Epithelial cell of prostate (primary cell): ENCODE data around the gene CORO1C.
"Not testable (repeated sequence)": the region's sequence is repeated elsewhere in the genome, so short reads cannot be mapped to it uniquely, and the experiment has no call there.

ENCODE experiments used
- DNase-seq: peaks from one replicate; pipeline ENCODE4 v3.0.0-alpha.2; 2011; ENCODE audit warnings: low read depth, low spot score
- H3K27ac ChIP-seq: fragments of 450-650 bp; 2 replicates; pipeline ENCODE4 v1.5.1; 2017; ENCODE audit warnings: mild to moderate bottlenecking

Gene CORO1C

DNA sequence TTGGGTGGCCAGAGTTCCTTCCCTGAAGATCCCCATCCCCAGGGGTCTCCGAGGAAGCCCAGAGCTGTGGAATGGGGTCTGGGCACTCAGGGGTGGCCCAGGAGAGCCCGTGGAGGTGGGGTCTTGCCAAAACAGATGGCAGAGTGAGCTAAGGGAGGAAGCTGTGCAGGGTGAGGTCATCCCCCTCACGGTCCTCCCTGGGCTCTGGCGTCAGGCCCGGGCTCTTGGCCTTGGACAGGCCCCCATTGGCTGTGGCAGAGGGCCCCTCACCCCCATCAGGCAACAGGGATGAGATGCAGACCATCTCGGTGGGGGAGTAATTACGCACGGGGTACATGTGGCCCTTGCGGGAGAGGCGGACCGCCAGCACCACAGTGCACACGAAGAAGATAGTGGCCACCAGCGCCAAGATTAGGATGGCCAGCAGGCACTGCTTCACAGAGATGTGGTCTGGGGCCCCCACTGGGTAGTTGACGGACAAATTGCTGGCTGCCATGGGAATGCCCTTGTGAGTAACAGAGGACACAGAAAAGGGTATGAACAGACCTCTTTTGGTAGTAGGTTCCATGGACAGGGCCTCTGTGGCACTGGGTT, 108.3 kb downstream of the CORO1C start:
- H3K27ac ChIP-seq = no peak overlapping the region
- DNase-seq = no peak

DNA sequence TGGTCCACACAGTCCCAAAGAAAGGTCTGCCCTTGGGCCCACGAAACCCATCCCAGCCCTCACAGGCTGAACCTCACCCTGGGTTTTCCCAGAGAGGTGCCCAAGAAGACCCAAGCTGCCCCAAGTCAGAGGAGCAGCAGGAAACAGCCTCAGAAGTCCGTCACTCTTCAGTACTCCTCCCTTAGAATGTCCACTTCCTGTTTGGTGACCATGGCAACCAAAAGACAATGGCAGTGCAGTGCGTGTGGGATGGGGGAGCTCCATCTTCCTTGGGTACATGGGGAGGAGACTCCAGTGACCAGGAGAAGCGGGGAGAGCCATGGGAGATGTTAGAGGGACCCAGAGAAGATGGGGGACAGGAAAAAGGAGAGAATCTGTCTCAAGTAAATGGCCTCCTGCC, 108.9 kb downstream of the CORO1C start:
- no peak for DNase-seq
- H3K27ac ChIP-seq = no peak overlapping the region

DNA sequence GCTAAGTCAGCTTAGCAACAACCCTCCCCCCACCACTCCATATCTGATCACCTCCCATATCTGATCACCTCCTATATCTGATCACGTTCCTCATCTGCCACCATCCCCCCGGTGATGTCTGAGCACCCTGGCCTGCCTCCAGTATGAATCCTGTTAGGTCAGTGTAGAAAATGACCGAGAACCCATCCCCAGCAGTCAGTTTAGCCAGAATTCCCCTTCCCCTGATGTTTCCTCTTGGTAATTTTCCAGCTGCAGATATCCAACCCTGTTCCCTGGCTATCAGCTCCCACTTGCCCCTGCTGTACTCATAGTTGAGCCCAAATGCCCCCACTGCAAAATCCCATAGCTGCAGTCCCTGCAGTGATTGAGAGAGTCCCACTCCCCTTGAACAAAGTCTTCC, 110.2 kb downstream of the CORO1C start:
- H3K27ac ChIP-seq = no peak overlapping the region
- DNase-seq = no peak

- DNase-seq = no peak
- H3K27ac ChIP-seq = no peak overlapping the region
These were observed 111.0 kb downstream of the CORO1C start for GRCh38 chr12:108620236-108620879.

DNA sequence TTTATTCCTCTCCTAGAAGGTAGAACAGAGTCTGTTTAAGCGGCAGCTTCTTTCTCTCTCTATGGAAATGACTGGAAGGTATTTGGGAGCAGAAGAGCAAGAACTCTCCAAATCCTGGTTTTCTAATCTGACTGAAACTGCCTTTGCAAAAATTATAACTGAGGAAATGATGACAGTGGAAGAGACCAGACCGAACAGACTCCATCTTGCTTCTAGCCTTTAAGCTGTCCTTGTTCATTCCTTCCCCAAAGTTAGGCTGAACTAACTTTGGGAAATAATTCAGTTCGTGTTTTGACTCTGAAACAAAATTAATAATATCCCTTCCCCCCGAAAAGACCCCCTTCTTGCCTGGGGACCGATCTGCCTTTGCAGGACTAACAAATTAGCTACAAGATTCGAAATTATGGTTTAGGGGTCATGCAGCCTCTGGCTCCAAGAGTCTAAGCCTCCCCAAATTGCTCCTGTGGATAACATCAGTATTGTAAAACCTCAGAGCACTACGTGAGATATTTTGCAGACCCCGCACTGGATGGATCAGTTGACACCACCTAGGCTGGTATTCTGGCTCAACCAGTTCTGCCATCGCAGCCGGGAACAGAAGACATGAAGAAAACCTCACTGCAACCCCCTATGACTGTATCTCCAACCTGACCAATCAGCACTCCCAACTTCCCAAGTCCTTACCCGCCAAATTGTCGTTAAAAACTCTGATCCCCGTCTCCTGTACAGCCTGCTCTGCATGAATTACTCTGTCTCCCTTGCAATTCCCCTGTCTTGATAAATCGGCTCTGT, 111.8 kb downstream of the CORO1C start:
- DNase-seq = no peak
- H3K27ac ChIP-seq = no peak overlapping the region

- not testable (repeated sequence) for H3K27ac ChIP-seq, DNase-seq
These were observed 112.4 kb downstream of the CORO1C start for GRCh38 chr12:108618953-108619274.

GRCh38 chr12:108618079-108618952, 113.0 kb downstream of the CORO1C start:
- no peak overlapping the region for H3K27ac ChIP-seq
- DNase-seq = peak; percentile 16

DNA sequence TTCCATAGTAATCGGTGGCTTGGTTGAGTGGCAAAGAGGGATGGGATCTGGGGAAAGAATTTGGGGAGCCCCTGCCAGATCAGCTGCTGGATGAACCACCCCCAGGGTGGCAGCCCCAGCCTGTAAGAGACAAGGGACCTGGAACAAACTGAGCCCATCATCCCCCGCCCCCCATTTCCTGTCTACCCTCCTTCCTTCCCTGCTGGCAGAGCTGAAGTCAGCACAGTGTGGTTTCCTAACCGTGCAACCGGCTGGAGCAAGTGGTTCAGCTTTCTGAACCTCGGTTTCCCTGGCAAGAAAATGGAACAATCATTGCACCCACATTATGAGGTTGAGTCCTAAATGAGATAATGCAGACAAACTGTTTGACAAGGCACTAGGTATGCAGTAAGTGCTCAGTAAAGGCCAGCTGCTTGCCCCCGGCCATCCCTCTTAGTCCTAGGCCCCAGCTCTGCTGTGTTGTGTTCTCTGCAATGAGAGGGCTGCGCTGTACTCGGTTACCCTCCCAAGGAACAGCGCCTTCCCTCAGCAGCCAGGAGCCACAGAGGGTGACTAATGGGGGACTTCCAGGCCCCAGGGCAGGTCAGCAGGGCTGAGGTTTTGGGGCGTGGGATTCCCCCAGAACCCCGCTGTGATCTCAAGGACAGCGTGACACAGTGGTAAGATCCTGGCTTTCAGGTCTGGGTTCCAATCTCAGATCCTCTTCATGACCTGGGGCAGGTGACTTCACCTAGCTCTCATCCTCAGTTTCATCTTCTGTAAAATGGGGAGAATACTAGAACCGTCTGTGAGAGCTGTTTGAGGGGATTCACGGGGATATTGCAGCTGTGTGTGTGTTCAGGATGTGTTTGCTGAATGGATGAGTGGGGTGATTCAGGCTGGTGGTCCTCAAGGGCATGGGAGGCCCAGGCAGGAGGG, 114.1 kb downstream of the CORO1C start:
- H3K27ac ChIP-seq = no peak overlapping the region
- DNase-seq = no peak

DNA sequence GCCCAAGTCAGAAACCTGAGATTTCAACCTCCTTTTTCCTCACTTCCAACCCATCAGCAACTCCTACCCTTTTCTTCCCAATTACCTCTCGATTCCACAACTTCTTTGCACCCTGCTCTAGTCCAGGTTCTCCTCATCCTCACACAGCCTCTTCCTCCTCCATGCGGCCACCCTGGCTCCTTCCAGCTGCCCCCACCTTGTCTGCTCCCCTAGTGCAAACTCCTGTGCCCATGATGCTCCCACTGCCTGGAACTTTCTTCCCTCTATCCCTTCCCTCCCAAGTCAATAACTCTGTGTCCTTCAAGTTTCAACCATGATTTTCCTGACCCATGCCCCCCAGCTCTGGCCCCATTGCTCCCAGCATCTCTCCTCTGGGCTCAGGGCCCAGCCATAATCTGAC, 115.0 kb downstream of the CORO1C start:
- DNase-seq = no peak
- H3K27ac ChIP-seq = no peak overlapping the region

DNA sequence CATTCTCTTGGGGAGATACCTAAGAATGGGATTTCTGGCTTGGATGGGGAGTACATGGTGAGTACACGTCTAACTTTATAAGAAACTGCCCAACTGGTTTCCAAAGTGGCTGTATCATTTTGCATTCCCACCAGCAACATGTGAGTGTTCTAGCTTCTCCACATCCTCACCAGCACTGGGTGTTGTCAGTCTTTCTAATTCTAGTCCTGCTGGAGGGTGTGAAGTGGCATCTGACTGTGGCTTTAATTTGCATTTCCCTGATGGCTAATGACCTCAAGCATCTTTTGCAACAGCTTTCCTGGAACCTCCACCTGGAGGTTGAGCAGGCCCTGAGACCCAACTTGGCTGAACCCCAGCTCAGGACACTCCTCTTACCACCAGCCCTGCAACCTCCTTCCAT, 115.4 kb downstream of the CORO1C start:
- no peak overlapping the region for H3K27ac ChIP-seq
- no peak for DNase-seq

DNA sequence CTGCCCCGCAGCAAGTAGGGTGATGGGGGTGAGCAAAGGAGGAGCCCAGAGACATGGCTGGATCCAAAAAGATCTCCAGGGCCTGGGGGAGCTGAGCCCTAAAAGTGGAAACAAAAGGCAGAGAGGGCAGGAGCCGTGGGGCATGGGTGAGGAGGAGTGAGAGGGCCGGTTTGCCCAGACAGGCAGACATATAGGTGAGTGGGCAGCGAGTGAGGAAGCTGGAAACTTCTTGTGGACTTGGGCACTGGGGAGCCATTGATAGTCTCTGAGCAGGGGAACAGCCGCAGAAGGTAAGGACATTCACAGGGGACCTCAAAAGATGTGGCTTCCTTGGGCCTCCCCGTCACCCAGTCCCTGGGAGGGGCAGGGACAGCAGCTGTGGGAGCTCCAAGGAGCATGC, 116.7 kb downstream of the CORO1C start:
- no peak overlapping the region for H3K27ac ChIP-seq
- no peak for DNase-seq

GRCh38 chr12:108614041-108614440, 117.3 kb downstream of the CORO1C start:
- no peak overlapping the region for H3K27ac ChIP-seq
- DNase-seq = no peak

DNA sequence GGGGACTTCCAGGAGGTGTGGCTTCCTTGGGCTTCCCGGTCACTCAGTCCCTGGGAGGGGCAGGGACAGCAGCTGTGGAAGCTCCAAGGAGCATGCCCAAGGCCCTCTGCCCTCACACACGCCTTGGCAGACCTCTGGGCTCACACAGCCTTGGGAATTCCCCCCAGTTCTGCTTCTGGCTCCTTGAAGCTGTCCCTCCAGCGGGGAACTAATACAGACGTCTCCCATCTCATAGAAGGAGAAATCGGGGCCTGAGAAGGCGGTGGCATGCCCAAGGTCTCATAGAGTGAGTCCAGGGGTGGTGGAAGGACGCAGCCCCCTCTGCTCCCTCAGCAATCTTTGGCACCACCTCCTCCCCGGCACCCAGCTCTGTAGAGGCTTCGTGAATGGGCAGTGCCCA, 117.8 kb downstream of the CORO1C start:
- no peak overlapping the region for H3K27ac ChIP-seq
- no peak for DNase-seq

DNA sequence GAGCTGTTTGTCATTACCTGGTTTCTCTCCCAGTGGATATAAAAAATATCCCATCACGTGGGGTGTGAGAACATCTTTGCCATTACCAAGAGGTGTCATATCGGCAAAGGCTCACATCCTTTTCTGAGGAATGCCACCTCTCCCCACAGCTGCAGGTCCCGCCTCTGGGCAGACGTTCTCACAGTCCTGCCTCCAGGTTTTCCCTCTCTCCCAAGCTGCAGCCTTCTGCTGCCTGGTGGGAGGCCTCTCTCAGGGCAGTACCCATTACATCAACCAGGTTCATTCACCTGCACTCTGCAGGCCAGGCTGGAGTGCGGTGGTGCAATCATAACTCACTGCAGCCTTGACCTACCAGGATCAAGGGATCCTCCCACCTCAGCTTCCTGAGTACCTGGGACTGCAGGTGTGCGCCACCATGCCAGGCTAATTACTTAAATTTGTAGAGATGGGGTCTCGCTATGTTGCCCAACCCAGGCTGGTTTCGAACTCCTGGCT, 118.5 kb downstream of the CORO1C start:
- H3K27ac ChIP-seq = no peak overlapping the region
- no peak for DNase-seq

DNA sequence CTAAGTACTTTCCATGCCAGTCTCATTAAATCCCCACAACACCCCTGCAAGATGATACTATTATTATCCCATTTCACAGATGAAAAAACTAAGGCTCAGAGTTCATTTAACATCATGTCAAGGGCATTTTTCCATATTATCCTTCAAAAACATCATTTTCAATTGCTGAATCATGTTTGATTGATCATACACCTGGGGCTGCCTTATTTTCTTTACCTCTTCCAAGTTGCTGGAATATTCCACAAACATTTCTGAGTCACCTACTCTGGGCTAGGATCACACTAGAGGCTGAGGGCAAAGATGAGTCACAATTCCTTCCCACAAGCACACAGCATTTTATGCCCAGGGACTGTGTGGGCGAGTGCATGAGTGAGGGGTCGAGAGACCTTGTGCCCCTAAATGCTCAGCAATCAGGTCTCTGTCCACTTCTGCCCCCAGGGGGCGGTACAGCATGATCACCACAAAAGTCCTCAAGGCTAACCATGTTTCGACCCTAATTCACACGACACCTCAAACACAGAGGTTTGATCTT, 119.4 kb downstream of the CORO1C start:
- no peak overlapping the region for H3K27ac ChIP-seq
- DNase-seq = peak; percentile 34

- H3K27ac ChIP-seq = no peak overlapping the region
- DNase-seq = no peak
These were observed 120.3 kb downstream of the CORO1C start for GRCh38 chr12:108610856-108611605.

- H3K27ac ChIP-seq = no peak overlapping the region
- no peak for DNase-seq
These were observed 120.9 kb downstream of the CORO1C start for GRCh38 chr12:108610336-108610815.

DNA sequence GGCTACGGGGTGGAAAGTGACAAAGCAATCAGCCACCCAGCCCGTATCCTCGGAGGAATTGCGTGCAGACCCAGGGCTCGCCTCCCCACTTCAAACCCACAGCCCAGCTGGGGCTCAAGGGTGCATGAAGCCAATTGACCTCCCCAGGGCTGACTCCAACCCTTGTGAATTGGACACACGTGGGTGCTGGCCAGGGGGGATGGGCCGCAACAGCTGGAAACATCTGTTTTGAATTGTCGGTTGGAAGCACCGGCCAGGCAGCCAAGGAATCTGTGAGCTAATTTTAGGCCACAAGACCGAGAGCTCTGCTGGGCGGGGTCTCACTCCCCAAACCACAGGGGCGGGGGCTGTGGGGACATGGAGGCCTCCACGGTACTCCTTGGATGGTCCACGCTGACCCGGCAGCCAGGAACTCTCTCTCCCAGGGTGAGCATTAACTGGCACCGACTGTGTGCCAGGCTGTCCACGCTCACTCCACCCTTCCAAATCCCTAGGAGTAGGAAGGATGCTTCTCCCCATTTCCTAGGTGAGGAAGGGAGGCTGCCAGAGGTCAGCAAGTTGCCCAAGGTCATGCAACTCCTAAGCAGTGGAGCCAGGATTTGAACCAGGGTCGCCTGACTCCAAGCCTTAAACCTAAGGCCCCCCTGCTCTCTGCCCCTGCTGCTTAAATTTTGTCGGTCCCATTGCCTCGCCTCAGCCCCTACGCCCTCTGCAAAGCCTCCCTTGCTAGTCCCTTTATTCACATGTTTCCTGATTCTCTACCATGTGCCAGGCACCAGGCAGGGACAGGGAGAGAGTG, 121.6 kb downstream of the CORO1C start:
- H3K27ac ChIP-seq = no peak overlapping the region
- no peak for DNase-seq
